Fibroblast of lung (primary cell): ENCODE measurements around the gene MACF1. TPM values are rescaled to one million over a fixed set of nuclear protein-coding genes. Genes with fewer than 3 reads are reported as not detected.

ENCODE experiments used
- DNase-seq, 2 donors: peaks; one replicate each; pipeline versions ENCODE4 v3.0.0 to v3.0.0-alpha.2; 2010; ENCODE audit warnings: low read depth in 2 of 2
- H2AFZ ChIP-seq: 2 replicates; pipeline ENCODE4 v1.5.1; 2012; ENCODE audit warnings: low read length, control low read depth, inconsistent platforms
- H3K27ac ChIP-seq: 2 replicates; pipeline ENCODE4 v1.5.1; 2011; ENCODE audit warnings: low read length, control low read depth; ENCODE audit not compliant: insufficient read depth
- H3K27me3 ChIP-seq: 2 replicates; pipeline ENCODE4 v1.5.1; 2011; ENCODE audit warnings: mild to moderate bottlenecking, low read length; ENCODE audit not compliant: control insufficient read depth, insufficient read depth
- H3K36me3 ChIP-seq: 2 replicates; pipeline ENCODE4 v1.5.1; 2011; ENCODE audit warnings: low read length; ENCODE audit not compliant: control insufficient read depth, insufficient read depth
- H3K4me1 ChIP-seq: 2 replicates; pipeline ENCODE4 v1.5.1; 2011; ENCODE audit warnings: low read length; ENCODE audit not compliant: control insufficient read depth, insufficient read depth; ENCODE audit errors: extremely low read depth
- H3K4me2 ChIP-seq: 2 replicates; pipeline ENCODE4 v1.5.1; 2011; ENCODE audit warnings: low read length, control low read depth; ENCODE audit not compliant: insufficient read depth; ENCODE audit errors: extremely low read depth
- H3K4me3 ChIP-seq, 4 experiments: fragments of 200-600 bp in 1 of 4; sonication (generic) in 1 of 4; replicated peaks in 1 of 4; 2 replicates each; pipeline ENCODE4 v1.5.1; 2011 to 2016; ENCODE audit warnings: low read length in 4 of 4, low read depth in 3 of 4, mild to moderate bottlenecking in 3 of 4, control low read depth in 2 of 4, inconsistent platforms in 1 of 4, mixed read lengths in 1 of 4; ENCODE audit not compliant: insufficient read depth in 1 of 4; ENCODE audit errors: control extremely low read depth in 1 of 4
- H3K79me2 ChIP-seq: 2 replicates; pipeline ENCODE4 v1.5.1; 2012; ENCODE audit warnings: mild to moderate bottlenecking, low read length, inconsistent platforms; ENCODE audit not compliant: control insufficient read depth, insufficient read depth
- H3K9ac ChIP-seq: 2 replicates; pipeline ENCODE4 v1.5.1; 2011; ENCODE audit warnings: mild to moderate bottlenecking, low read length, control low read depth; ENCODE audit not compliant: insufficient read depth
- H3K9me3 ChIP-seq: 2 replicates; pipeline ENCODE4 v1.5.1; 2012; ENCODE audit warnings: low read depth, low read length; ENCODE audit not compliant: control insufficient read depth, insufficient read depth
- H4K20me1 ChIP-seq: 2 replicates; pipeline ENCODE4 v1.5.1; 2011; ENCODE audit warnings: low read length; ENCODE audit not compliant: control insufficient read depth, insufficient read depth; ENCODE audit errors: extremely low read depth
- EZH2 ChIP-seq: IDR thresholded peaks from 2 replicates; pipeline ENCODE4 v1.5.1; 2012; ENCODE audit warnings: low read length, control low read depth, mild to moderate bottlenecking; ENCODE audit errors: missing control alignments
- polyA plus RNA-seq, 2 donors: library from polyadenylated mRNA; depleted of rRNA in 1 of 2; stranded (reverse) in 1 of 2; unstranded in 1 of 2; fragments of >200 nt; gene quantifications; 2 replicates each; pipeline ENCODE4 v1.2.1, GENCODE V29; 2011 to 2012; ENCODE audit warnings: missing spikeins in 1 of 2
- total RNA-seq: library from RNA; depleted of rRNA; stranded (reverse); fragments of >200 nt; gene quantifications from 2 replicates; pipeline ENCODE4 v1.2.1, GENCODE V29; 2014
- TF ChIP-seq, protein P1 (sequence below), 2 donors: IDR thresholded peaks in 1 of 2; conservative IDR thresholded peaks in 1 of 2; 1 replicate in 1 of 2; 2 replicates in 1 of 2; pipeline ENCODE4 v1.5.1; 2011 to 2012; ENCODE audit warnings: low read length in 2 of 2, control low read depth in 1 of 2, inconsistent platforms in 1 of 2, low read depth in 1 of 2, mild to moderate bottlenecking in 1 of 2

Gene MACF1
- total and polyA plus RNA-seq, 2 donors (not counting 1 experiment from before 2014, with no cell fraction given), result 178 to 414 TPM

DNA sequence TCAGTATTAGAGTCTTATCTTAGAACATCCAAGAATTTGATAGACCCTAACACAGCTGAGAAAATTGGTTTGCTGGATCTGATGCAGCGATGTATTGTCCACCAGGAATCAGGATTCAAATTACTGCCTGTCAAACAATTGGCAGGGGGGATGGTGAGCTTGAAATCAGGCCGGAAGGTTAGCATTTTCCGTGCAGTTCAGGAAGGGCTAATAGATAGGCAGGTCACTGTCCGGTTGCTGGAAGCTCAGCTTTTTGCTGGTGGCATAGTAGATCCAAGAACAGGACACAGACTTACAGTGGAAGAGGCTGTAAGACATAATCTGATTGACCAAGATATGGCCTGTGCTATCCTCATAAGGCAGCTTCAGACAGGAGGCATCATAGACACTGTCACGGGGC lies 127.2 kb downstream of the MACF1 start:
- Histone ChIP-seq H3K36me3 (peaks cover 16% of the 10 kb centered on the region), H2AFZ (no peak overlapping the region), H3K9me3 (no peaks in the 10 kb centered on the region), H3K4me3 (no peak overlapping the region), H3K79me2 (no peaks in the 10 kb centered on the region), H3K27ac (no peak overlapping the region), H3K4me2 (no peak overlapping the region), H3K27me3 (no peaks in the 10 kb centered on the region), H4K20me1 (no peaks in the 10 kb centered on the region), H3K4me1 (no peaks in the 10 kb centered on the region), H3K9ac (no peak overlapping the region)
- no peak for DNase-seq
- TF ChIP-seq, protein P1, sequence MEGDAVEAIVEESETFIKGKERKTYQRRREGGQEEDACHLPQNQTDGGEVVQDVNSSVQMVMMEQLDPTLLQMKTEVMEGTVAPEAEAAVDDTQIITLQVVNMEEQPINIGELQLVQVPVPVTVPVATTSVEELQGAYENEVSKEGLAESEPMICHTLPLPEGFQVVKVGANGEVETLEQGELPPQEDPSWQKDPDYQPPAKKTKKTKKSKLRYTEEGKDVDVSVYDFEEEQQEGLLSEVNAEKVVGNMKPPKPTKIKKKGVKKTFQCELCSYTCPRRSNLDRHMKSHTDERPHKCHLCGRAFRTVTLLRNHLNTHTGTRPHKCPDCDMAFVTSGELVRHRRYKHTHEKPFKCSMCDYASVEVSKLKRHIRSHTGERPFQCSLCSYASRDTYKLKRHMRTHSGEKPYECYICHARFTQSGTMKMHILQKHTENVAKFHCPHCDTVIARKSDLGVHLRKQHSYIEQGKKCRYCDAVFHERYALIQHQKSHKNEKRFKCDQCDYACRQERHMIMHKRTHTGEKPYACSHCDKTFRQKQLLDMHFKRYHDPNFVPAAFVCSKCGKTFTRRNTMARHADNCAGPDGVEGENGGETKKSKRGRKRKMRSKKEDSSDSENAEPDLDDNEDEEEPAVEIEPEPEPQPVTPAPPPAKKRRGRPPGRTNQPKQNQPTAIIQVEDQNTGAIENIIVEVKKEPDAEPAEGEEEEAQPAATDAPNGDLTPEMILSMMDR (conservative IDR thresholded peaks at IDR 0.05 in 1 of 2, IDR thresholded peaks at IDR 0.05 in 1 of 2; ENCODE audit: low read depth in 1 of 2, low read length in 2 of 2), result no peak
- no peak for TF ChIP-seq EZH2

DNA sequence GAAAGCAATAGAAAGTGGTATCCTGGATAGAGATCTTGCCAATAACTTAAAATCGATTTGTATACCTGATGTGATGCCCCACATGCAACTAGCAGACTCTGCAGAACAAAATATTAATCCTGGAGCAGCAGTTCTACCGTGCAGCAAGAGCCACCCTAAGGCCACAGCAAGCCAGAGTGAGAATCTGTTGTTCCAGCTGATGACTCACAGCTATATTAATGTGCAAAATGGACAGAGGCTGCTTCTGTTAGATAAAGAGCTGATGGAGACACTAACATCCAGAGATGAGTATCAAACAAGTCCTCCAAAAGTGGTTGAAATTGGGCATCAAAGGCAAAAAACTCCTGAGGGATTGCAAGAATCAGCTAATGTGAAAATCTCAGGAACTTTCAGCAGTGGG lies 127.8 kb downstream of the MACF1 start:
- Histone ChIP-seq H3K27me3 (no peaks in the 10 kb centered on the region), H3K36me3 (peaks cover 17% of the 10 kb centered on the region), H3K27ac (no peak overlapping the region), H3K4me3 (no peak overlapping the region), H3K79me2 (no peaks in the 10 kb centered on the region), H2AFZ (no peak overlapping the region), H4K20me1 (no peaks in the 10 kb centered on the region), H3K4me2 (no peak overlapping the region), H3K9me3 (no peaks in the 10 kb centered on the region), H3K4me1 (no peaks in the 10 kb centered on the region), H3K9ac (no peak overlapping the region)
- TF ChIP-seq, protein P1 (conservative IDR thresholded peaks at IDR 0.05 in 1 of 2, IDR thresholded peaks at IDR 0.05 in 1 of 2; ENCODE audit: low read depth in 1 of 2, low read length in 2 of 2), result no peak
- TF ChIP-seq EZH2, result no peak
- DNase-seq, result peak; percentile 4 to 26

DNA sequence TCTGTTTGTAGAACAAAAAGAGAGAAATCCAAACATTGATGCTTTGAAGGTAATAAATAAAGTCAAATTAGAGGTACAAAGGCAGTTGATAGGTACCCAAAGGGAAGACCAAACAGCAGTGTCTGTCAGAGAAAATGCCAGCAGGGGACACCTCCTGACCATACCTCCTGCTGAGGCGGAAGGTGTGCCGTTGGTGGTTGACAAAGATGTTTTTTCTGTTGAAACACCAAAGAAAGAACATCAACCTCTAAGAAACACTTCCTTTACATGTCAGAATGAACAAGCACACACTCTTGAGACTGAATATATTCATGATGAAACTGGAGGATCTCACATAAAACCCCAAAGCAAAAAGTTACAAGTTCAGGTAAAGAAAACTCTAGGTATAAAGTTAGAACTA lies 128.3 kb downstream of the MACF1 start:
- no peaks in the 10 kb centered on the region for H3K9me3 ChIP-seq
- H3K27me3 ChIP-seq, result no peaks in the 10 kb centered on the region
- H3K36me3 ChIP-seq, result peaks cover 13% of the 10 kb centered on the region
- no peak for DNase-seq
- H3K79me2 ChIP-seq, result no peaks in the 10 kb centered on the region
- no peaks in the 10 kb centered on the region for H4K20me1 ChIP-seq
- H3K4me3 ChIP-seq, result no peak overlapping the region
- no peak overlapping the region for H3K27ac ChIP-seq
- no peak overlapping the region for H3K4me2 ChIP-seq
- no peak for TF ChIP-seq EZH2
- TF ChIP-seq, protein P1 (conservative IDR thresholded peaks at IDR 0.05 in 1 of 2, IDR thresholded peaks at IDR 0.05 in 1 of 2; ENCODE audit: low read depth in 1 of 2, low read length in 2 of 2), result no peak
- H3K9ac ChIP-seq, result no peak overlapping the region
- no peaks in the 10 kb centered on the region for H3K4me1 ChIP-seq
- H2AFZ ChIP-seq, result no peak overlapping the region
